Measurements from ENCODE around the gene PDCD4.

The PDCD4 gene

GRCh38 chr10:110825508-110825907 is 46.2 kb upstream of the PDCD4 start:
- no peaks in the 10 kb centered on the region for H3K9me3 ChIP-seq
- TF ChIP-seq CTCF (IDR thresholded peaks at IDR 0.05) = no peak
- no peak overlapping the region for H3K27ac ChIP-seq
- H3K36me3 ChIP-seq = no peaks in the 10 kb centered on the region
- H3K27me3 ChIP-seq = no peaks in the 10 kb centered on the region
- H3K4me3 ChIP-seq (ENCODE audit: low read depth in 1 of 2, low read length in 1 of 2) = no peak overlapping the region
- H3K4me1 ChIP-seq (ENCODE audit: control insufficient read depth in 1 of 2, insufficient read depth in 1 of 2, low read depth in 1 of 2, low read length in 1 of 2) = no peaks in the 10 kb centered on the region

- no peak for TF ChIP-seq CTCF (IDR thresholded peaks at IDR 0.05)
- no peaks in the 10 kb centered on the region for H3K27me3 ChIP-seq
- H3K4me3 ChIP-seq (ENCODE audit: low read depth in 1 of 2, low read length in 1 of 2) = no peak overlapping the region
- no peaks in the 10 kb centered on the region for H3K9me3 ChIP-seq
- no peak overlapping the region for H3K27ac ChIP-seq
- H3K4me1 ChIP-seq (ENCODE audit: control insufficient read depth in 1 of 2, insufficient read depth in 1 of 2, low read depth in 1 of 2, low read length in 1 of 2) = no peaks in the 10 kb centered on the region
- H3K36me3 ChIP-seq = no peaks in the 10 kb centered on the region
These were observed 44.3 kb upstream of the PDCD4 start for GRCh38 chr10:110827410-110827809.

- Histone ChIP-seq H3K4me1 (ENCODE audit: control insufficient read depth in 1 of 2, insufficient read depth in 1 of 2, low read depth in 1 of 2, low read length in 1 of 2) (no peaks in the 10 kb centered on the region), H3K27ac (no peak overlapping the region), H3K4me3 (ENCODE audit: low read depth in 1 of 2, low read length in 1 of 2) (no peak overlapping the region), H3K9me3 (no peaks in the 10 kb centered on the region), H3K27me3 (no peaks in the 10 kb centered on the region), H3K36me3 (no peaks in the 10 kb centered on the region)
- no peak for TF ChIP-seq CTCF (IDR thresholded peaks at IDR 0.05)
These were observed 43.9 kb upstream of the PDCD4 start for GRCh38 chr10:110827875-110828274.

- H3K4me3 ChIP-seq (ENCODE audit: low read depth in 1 of 2, low read length in 1 of 2) = no peak overlapping the region
These were observed 43.2 kb upstream of the PDCD4 start for GRCh38 chr10:110828525-110828924.

GRCh38 chr10:110829721-110830410 is 41.9 kb upstream of the PDCD4 start:
- no peak for TF ChIP-seq CTCF (IDR thresholded peaks at IDR 0.05)
- H3K9me3 ChIP-seq = no peaks in the 10 kb centered on the region
- no peaks in the 10 kb centered on the region for H3K36me3 ChIP-seq
- no peaks in the 10 kb centered on the region for H3K4me1 ChIP-seq (ENCODE audit: control insufficient read depth in 1 of 2, insufficient read depth in 1 of 2, low read depth in 1 of 2, low read length in 1 of 2)
- H3K4me3 ChIP-seq (ENCODE audit: low read depth in 1 of 2, low read length in 1 of 2) = no peak overlapping the region
- no peaks in the 10 kb centered on the region for H3K27me3 ChIP-seq
- H3K27ac ChIP-seq = no peak overlapping the region

More at GRCh38 chr10:110828525-110828924, 43.2 kb upstream of the PDCD4 start:
- Histone ChIP-seq H3K4me1 (ENCODE audit: control insufficient read depth in 1 of 2, insufficient read depth in 1 of 2, low read depth in 1 of 2, low read length in 1 of 2) (no peaks in the 10 kb centered on the region), H3K36me3 (no peaks in the 10 kb centered on the region), H3K27me3 (no peaks in the 10 kb centered on the region), H3K9me3 (no peaks in the 10 kb centered on the region), H3K27ac (no peak overlapping the region)
- TF ChIP-seq CTCF (IDR thresholded peaks at IDR 0.05) = no peak

All from neutrophil (primary cell).